ENCODE results near the gene SLC6A12. TPM values are rescaled to one million over a fixed set of nuclear protein-coding genes. Genes with fewer than 3 reads are reported as not detected.

SLC6A12 gene
- total RNA-seq, 4 donors from 2014 or later = 0.17 to 0.78 (median 0.34) TPM; not detected in 1

- H3K4me3 ChIP-seq = no peak overlapping the region
- no peaks in the 10 kb centered on the region for H3K4me1 ChIP-seq
- no peak for TF ChIP-seq POLR2A (IDR thresholded peaks at IDR 0.05; ENCODE audit: low read depth)
- TF ChIP-seq CTCF (IDR thresholded peaks at IDR 0.05) = no peak
- no peak for TF ChIP-seq EP300 (IDR thresholded peaks at IDR 0.05)
- TF ChIP-seq POLR2AphosphoS5 (IDR thresholded peaks at IDR 0.05) = no peak
- peaks cover 0 to 22% (median 0%) of the 10 kb centered on the region in 4 donors for H3K27me3 ChIP-seq
- H3K27ac ChIP-seq (replicated peaks in 1 of 4) = no peak overlapping the region
- no peak for DNase-seq (ENCODE audit: extremely low spot score)
- no peaks in the 10 kb centered on the region for H3K9me3 ChIP-seq
- intact Hi-C loops (cut with DNase I) = no loop called here
- WGBS = 86% methylated on average over 9 of the region's 9 CpGs
- no peaks in the 10 kb centered on the region for H3K36me3 ChIP-seq
These were observed 66.7 kb downstream of the SLC6A12 start for GRCh38 chr12:147242-147641.

GRCh38 chr12:145369-145960 lies 68.5 kb downstream of the SLC6A12 start:
- TF ChIP-seq POLR2AphosphoS5 (IDR thresholded peaks at IDR 0.05) (no peak), EP300 (IDR thresholded peaks at IDR 0.05) (no peak), CTCF (IDR thresholded peaks at IDR 0.05) (no peak)
- Histone ChIP-seq H3K9me3 (no peaks in the 10 kb centered on the region), H3K4me1 (no peaks in the 10 kb centered on the region), H3K4me3 (no peak overlapping the region), H3K27ac (replicated peaks in 1 of 4) (no peak overlapping the region), H3K36me3 (no peaks in the 10 kb centered on the region), H3K27me3 (peaks cover 0 to 30% (median 0%) of the 10 kb centered on the region in 4 donors)
- intact Hi-C loops (cut with DNase I) = no loop called here
- no peak for DNase-seq (ENCODE audit: extremely low spot score)
- 68% methylated on average over 10 of the region's 14 CpGs for WGBS

GRCh38 chr12:144650-145284 lies 69.2 kb downstream of the SLC6A12 start:
- Histone ChIP-seq H3K4me1 (peaks cover 0 to 5% (median 2%) of the 10 kb centered on the region in 4 donors), H3K36me3 (no peaks in the 10 kb centered on the region), H3K27me3 (peaks cover 0 to 30% (median 0%) of the 10 kb centered on the region in 4 donors), H3K27ac (replicated peaks in 1 of 4) (no peak overlapping the region), H3K9me3 (no peaks in the 10 kb centered on the region), H3K4me3 (no peak overlapping the region)
- intact Hi-C loops (cut with DNase I) = no loop called here
- 94% methylated on average over 5 of the region's 5 CpGs for WGBS
- TF ChIP-seq POLR2A (IDR thresholded peaks at IDR 0.05; ENCODE audit: low read depth) (no peak), EP300 (IDR thresholded peaks at IDR 0.05) (no peak), POLR2AphosphoS5 (IDR thresholded peaks at IDR 0.05) (no peak), CTCF (IDR thresholded peaks at IDR 0.05) (no peak)
- DNase-seq (ENCODE audit: extremely low spot score) = no peak

- Histone ChIP-seq H3K4me1 (peaks cover 3 to 12% (median 9%) of the 10 kb centered on the region in 4 donors), H3K27ac (replicated peaks in 1 of 4) (no peak overlapping the region), H3K9me3 (no peaks in the 10 kb centered on the region), H3K27me3 (peaks cover 0 to 34% (median under 1%) of the 10 kb centered on the region in 4 donors), H3K4me3 (no peak overlapping the region), H3K36me3 (no peaks in the 10 kb centered on the region)
- no peak for DNase-seq (ENCODE audit: extremely low spot score)
- WGBS = 88% methylated on average over 17 of the region's 19 CpGs
- TF ChIP-seq POLR2A (IDR thresholded peaks at IDR 0.05; ENCODE audit: low read depth) (no peak), EP300 (IDR thresholded peaks at IDR 0.05) (no peak), POLR2AphosphoS5 (IDR thresholded peaks at IDR 0.05) (no peak), CTCF (IDR thresholded peaks at IDR 0.05) (no peak)
- intact Hi-C loops (cut with DNase I) = no loop called here
These were observed 69.8 kb downstream of the SLC6A12 start for GRCh38 chr12:143964-144649.

All from esophagus muscularis mucosa (tissue), 4 donors.